SK-N-SH (cell line): ENCODE measurements around the gene FBXO7. TPM values are rescaled to one million over a fixed set of nuclear protein-coding genes. Genes with fewer than 3 reads are reported as not detected.
"Not testable (repeated sequence)": the region's sequence is repeated elsewhere in the genome, so short reads cannot be mapped to it uniquely, and the experiment has no call there.

Experiments used
- CTCF ChIA-PET: fragments of 300-600, 350-600 bp; formaldehyde crosslinking; extraction: SDS; loops from one replicate; lab custom pipeline; 2021; lab: Yijun Ruan, JAX
- POLR2A ChIA-PET: fragments of 350-600 bp; sonication (Branson Sonifier 250); formaldehyde crosslinking; extraction: SDS; loops from one replicate; lab custom pipeline; 2020; ENCODE audit warnings: antibody characterized with exemption, inconsistent platforms; lab: Yijun Ruan, JAX
- DNase-seq: peaks from one replicate; pipeline ENCODE4 v3.0.0; 2012
- H2AFZ ChIP-seq: fragments of 200-600 bp; sonication (generic); 2 replicates; pipeline ENCODE4 v1.8.1; 2016; ENCODE audit warnings: antibody characterized with exemption, mild to moderate bottlenecking, low read depth
- H3F3A ChIP-seq: fragments of 200-600 bp; sonication (generic); replicated peaks from 2 replicates; pipeline ENCODE3; 2016; ENCODE audit warnings: antibody characterized with exemption, mild to moderate bottlenecking; ENCODE audit not compliant: insufficient read depth
- H3K27ac ChIP-seq, 2 experiments: fragments of 200-500 bp in 1 of 2; fragments of 200-600 bp in 1 of 2; sonication (Bioruptor generic) in 1 of 2; sonication (generic), shearing (Covaris generic) in 1 of 2; 2 replicates each; pipeline versions ENCODE4 v1.5.1 to v1.6.1; 2014 to 2016; ENCODE audit warnings: low read depth in 2 of 2, inconsistent platforms in 1 of 2, low read length in 1 of 2, mild to moderate bottlenecking in 1 of 2, mixed read lengths in 1 of 2
- H3K27me3 ChIP-seq: fragments of 200-600 bp; sonication (generic), shearing (Covaris generic); 2 replicates; pipeline ENCODE4 v1.6.1; 2016; ENCODE audit warnings: mixed run types; ENCODE audit not compliant: insufficient read depth
- H3K36me3 ChIP-seq, 2 experiments: fragments of 200-500 bp in 1 of 2; fragments of 200-600 bp in 1 of 2; sonication (Bioruptor generic) in 1 of 2; sonication (generic) in 1 of 2; replicated peaks in 1 of 2; 2 replicates each; pipeline versions ENCODE3 to v1.5.1; 2014 to 2016; ENCODE audit warnings: low read length in 1 of 2, mild to moderate bottlenecking in 1 of 2; ENCODE audit not compliant: insufficient read depth in 2 of 2, control insufficient read depth in 1 of 2
- H3K4me1 ChIP-seq, 2 experiments: fragments of 200-500 bp in 1 of 2; fragments of 200-600 bp in 1 of 2; sonication (Bioruptor generic) in 1 of 2; sonication (generic), shearing (Covaris generic) in 1 of 2; 2 replicates each; pipeline versions ENCODE4 v1.5.1 to v1.6.1; 2014 to 2016; ENCODE audit warnings: low read depth in 1 of 2, low read length in 1 of 2, mixed run types in 1 of 2; ENCODE audit not compliant: insufficient read depth in 2 of 2, control insufficient read depth in 1 of 2
- H3K4me2 ChIP-seq: fragments of 200-600 bp; sonication (generic), shearing (Covaris generic); 2 replicates; pipeline ENCODE4 v1.6.1; 2017; ENCODE audit warnings: mixed run types
- H3K4me3 ChIP-seq, 2 experiments: fragments of 200-500 bp in 1 of 2; fragments of 200-600 bp in 1 of 2; sonication (Bioruptor generic) in 1 of 2; sonication (generic), shearing (Covaris generic) in 1 of 2; 2 replicates each; pipeline versions ENCODE4 v1.5.1 to v1.8.1; 2014 to 2016; ENCODE audit warnings: low read depth in 2 of 2, inconsistent platforms in 1 of 2, low read length in 1 of 2, mild to moderate bottlenecking in 1 of 2, mixed read lengths in 1 of 2, moderate library complexity in 1 of 2
- H3K79me2 ChIP-seq: fragments of 200-600 bp; sonication (generic); 2 replicates; pipeline ENCODE4 v1.8.1; 2017; ENCODE audit warnings: mild to moderate bottlenecking; ENCODE audit not compliant: insufficient read depth
- H3K9ac ChIP-seq: fragments of 200-600 bp; sonication (generic); 2 replicates; pipeline ENCODE4 v1.6.1; 2017; ENCODE audit warnings: mixed run types
- H3K9me2 ChIP-seq: fragments of 200-600 bp; sonication (generic); 2 replicates; pipeline ENCODE4 v1.6.1; 2017; ENCODE audit warnings: mixed run types
- H3K9me3 ChIP-seq: fragments of 200-600 bp; sonication (generic); 2 replicates; pipeline ENCODE4 v1.6.1; 2017; ENCODE audit warnings: mixed run types, mild to moderate bottlenecking, moderate library complexity
- H4K20me1 ChIP-seq: fragments of 200-600 bp; sonication (generic); 2 replicates; pipeline ENCODE4 v1.6.1; 2017; ENCODE audit warnings: mild to moderate bottlenecking, mixed run types; ENCODE audit not compliant: insufficient read depth
- CHD2 ChIP-seq: fragments of 150-350 bp; IDR thresholded peaks from 2 replicates; pipeline ENCODE4 v1.6.1; 2018; ENCODE audit warnings: low read length; ENCODE audit not compliant: partially characterized antibody
- CTCF ChIP-seq: fragments of 200-600 bp; sonication (generic); IDR thresholded peaks from 2 replicates; pipeline ENCODE4 v1.6.1; 2017; ENCODE audit warnings: antibody characterized with exemption, mild to moderate bottlenecking, moderate library complexity
- EP300 ChIP-seq, 2 experiments: IDR thresholded peaks; 2 replicates each; pipeline versions ENCODE4 v1.4.0 to v1.6.1; 2012; ENCODE audit warnings: borderline replicate concordance in 1 of 2, low read depth in 1 of 2, low read length in 1 of 2
- FOXM1 ChIP-seq: IDR thresholded peaks from 2 replicates; pipeline ENCODE4 v1.4.0; 2012; ENCODE audit warnings: low read depth, mild to moderate bottlenecking
- GATA2 ChIP-seq: sonication (generic); formaldehyde crosslinking; IDR thresholded peaks from 2 replicates; pipeline ENCODE4 v1.5.0; 2020; ENCODE audit warnings: mild to moderate bottlenecking, missing genetic modification reagents
- NFIC ChIP-seq: IDR thresholded peaks from 2 replicates; pipeline ENCODE4 v1.4.0; 2012; ENCODE audit warnings: borderline replicate concordance
- SMC3 ChIP-seq: IDR thresholded peaks from 2 replicates; pipeline ENCODE4 v1.6.1; 2012; ENCODE audit warnings: low read depth, low read length, improper control_type of control experiment
- TAF1 ChIP-seq: IDR thresholded peaks from 2 replicates; pipeline ENCODE4 v1.6.1; 2012; ENCODE audit warnings: low read depth, mild to moderate bottlenecking, low read length, moderate library complexity, borderline replicate concordance
- TCF12 ChIP-seq: IDR thresholded peaks from 2 replicates; pipeline ENCODE4 v1.4.0; 2012
- USF1 ChIP-seq: IDR thresholded peaks from 2 replicates; pipeline ENCODE4 v1.4.0; 2012; ENCODE audit warnings: low read depth, borderline replicate concordance
- YY1 ChIP-seq: IDR thresholded peaks from 2 replicates; pipeline ENCODE4 v1.4.0; 2012; ENCODE audit warnings: low read depth, mild to moderate bottlenecking
- ZBTB33 ChIP-seq: IDR thresholded peaks from 2 replicates; pipeline ENCODE4 v1.4.0; 2012; ENCODE audit warnings: low read depth, borderline replicate concordance
- WGBS: methylation state at CpG from one replicate; pipeline ENCODE4 v1.1.6; 2017; ENCODE audit warnings: low lambda C conversion rate; 5-methylcytosine and 5-hydroxymethylcytosine counted together
- polyA plus RNA-seq, 3 experiments: library from polyadenylated mRNA; depleted of rRNA; stranded (reverse); fragments of >200 nt; gene quantifications; 2 replicates each; pipeline ENCODE4 v1.2.3, GENCODE V29; 2012
- TF ChIP-seq, protein P1 (sequence below): fragments of 150-350 bp; IDR thresholded peaks from 2 replicates; pipeline ENCODE4 v1.6.1; 2017; ENCODE audit warnings: antibody characterized with exemption, low read length, low read depth, borderline replicate concordance
- TF ChIP-seq, protein P2 (sequence below): IDR thresholded peaks from 2 replicates; pipeline ENCODE4; 2012

Gene FBXO7
- polyA plus RNA-seq, 1 of the 3 experiments (the other 2 are of a cell fraction), result 77.3 TPM

DNA sequence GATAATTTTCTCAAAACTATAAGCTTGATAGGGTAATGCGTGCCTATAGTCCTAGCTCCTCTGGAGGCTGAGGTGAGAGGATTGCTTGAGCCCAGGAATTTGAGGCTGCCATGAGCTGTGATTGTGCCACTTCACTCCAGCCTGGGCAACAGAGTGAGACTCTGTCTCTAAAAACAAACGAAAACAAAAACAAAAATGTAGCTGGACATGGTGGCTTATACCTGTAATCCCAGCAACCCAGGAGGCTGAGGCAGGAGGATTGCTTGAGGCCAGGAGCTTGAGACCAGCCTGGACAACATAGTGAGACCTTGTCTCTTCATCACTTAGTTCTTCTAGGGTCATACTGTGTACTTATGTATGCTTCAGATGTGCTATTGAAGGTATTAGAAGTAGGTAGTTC, 3.9 kb downstream of the FBXO7 start:
- H3K27me3 ChIP-seq, H3K27ac ChIP-seq, H3K9ac ChIP-seq, DNase-seq, POLR2A ChIA-PET, H3K4me3 ChIP-seq, H3K9me3 ChIP-seq, H2AFZ ChIP-seq, H3K4me2 ChIP-seq, H3K9me2 ChIP-seq: not testable (repeated sequence)
- peaks cover 18% of the 10 kb centered on the region for H3F3A ChIP-seq
- peaks cover 11 to 13% of the 10 kb centered on the region in 2 experiments; a peak in 3 of 4 replicates for H3K4me1 ChIP-seq
- CTCF ChIA-PET, result interaction anchor here (1.1 kb wide), 2 partner anchors 50 to 67 kb away, joined by 3 to 5 read pairs; partner anchors contain the start of gene RTCB
- peaks cover 11 to 12% of the 10 kb centered on the region in 2 experiments for H3K36me3 ChIP-seq
- 92% methylated on average over 2 of the region's 2 CpGs for WGBS
- peaks cover 80% of the 10 kb centered on the region for H4K20me1 ChIP-seq
- peaks cover 90% of the 10 kb centered on the region for H3K79me2 ChIP-seq

DNA sequence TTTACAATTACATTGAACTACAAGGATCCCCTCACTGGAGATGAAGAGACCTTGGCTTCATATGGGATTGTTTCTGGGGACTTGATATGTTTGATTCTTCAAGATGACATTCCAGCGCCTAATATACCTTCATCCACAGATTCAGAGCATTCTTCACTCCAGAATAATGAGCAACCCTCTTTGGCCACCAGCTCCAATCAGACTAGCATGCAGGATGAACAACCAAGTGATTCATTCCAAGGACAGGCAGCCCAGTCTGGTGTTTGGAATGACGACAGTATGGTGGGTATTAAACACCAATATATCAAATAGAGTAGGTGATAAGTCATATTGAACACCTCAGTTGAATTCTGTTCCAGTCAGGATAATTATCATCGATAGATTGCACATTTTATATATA, 4.4 kb downstream of the FBXO7 start:
- H3K36me3 ChIP-seq, result peaks cover 11 to 16% of the 10 kb centered on the region in 2 experiments
- H3K9me3 ChIP-seq, result no peaks in the 10 kb centered on the region
- H3F3A ChIP-seq, result peaks cover 16% of the 10 kb centered on the region
- H3K79me2 ChIP-seq, result peaks cover 95% of the 10 kb centered on the region
- H3K27ac ChIP-seq, result no peak overlapping the region
- no peak overlapping the region for H3K9ac ChIP-seq
- H3K4me3 ChIP-seq, result no peak overlapping the region
- no peaks in the 10 kb centered on the region for H3K9me2 ChIP-seq
- WGBS, result 100% methylated on average over 3 of the region's 3 CpGs
- H3K4me2 ChIP-seq, result no peak overlapping the region
- no peak for DNase-seq
- CTCF ChIA-PET, result interaction anchor here (1.1 kb wide), 1 partner anchor 50 kb away, joined by 3 read pairs; no protein-coding TSS in a partner anchor
- H4K20me1 ChIP-seq, result peaks cover 84% of the 10 kb centered on the region
- POLR2A ChIA-PET, result no interaction called here
- peaks cover 7 to 9% of the 10 kb centered on the region in 2 experiments; a peak in 3 of 4 replicates for H3K4me1 ChIP-seq
- no peaks in the 10 kb centered on the region for H3K27me3 ChIP-seq
- no peak for TF ChIP-seq EP300 (IDR thresholded peaks at IDR 0.05; ENCODE audit: borderline replicate concordance in 1 of 2, low read depth in 1 of 2, low read length in 1 of 2)
- no peak for TF ChIP-seq CHD2
- no peak for TF ChIP-seq SMC3
- no peak for TF ChIP-seq USF1
- no peak for TF ChIP-seq TAF1
- TF ChIP-seq YY1, result no peak
- TF ChIP-seq FOXM1, result no peak
- TF ChIP-seq CTCF, result no peak
- TF ChIP-seq ZBTB33, result no peak
- no peak for TF ChIP-seq TCF12
- TF ChIP-seq NFIC, result no peak
- no peak for TF ChIP-seq GATA2 (CRISPR knock-in tag)
- TF ChIP-seq, protein P1, sequence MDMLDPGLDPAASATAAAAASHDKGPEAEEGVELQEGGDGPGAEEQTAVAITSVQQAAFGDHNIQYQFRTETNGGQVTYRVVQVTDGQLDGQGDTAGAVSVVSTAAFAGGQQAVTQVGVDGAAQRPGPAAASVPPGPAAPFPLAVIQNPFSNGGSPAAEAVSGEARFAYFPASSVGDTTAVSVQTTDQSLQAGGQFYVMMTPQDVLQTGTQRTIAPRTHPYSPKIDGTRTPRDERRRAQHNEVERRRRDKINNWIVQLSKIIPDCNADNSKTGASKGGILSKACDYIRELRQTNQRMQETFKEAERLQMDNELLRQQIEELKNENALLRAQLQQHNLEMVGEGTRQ, result no peak
- TF ChIP-seq, protein P2, sequence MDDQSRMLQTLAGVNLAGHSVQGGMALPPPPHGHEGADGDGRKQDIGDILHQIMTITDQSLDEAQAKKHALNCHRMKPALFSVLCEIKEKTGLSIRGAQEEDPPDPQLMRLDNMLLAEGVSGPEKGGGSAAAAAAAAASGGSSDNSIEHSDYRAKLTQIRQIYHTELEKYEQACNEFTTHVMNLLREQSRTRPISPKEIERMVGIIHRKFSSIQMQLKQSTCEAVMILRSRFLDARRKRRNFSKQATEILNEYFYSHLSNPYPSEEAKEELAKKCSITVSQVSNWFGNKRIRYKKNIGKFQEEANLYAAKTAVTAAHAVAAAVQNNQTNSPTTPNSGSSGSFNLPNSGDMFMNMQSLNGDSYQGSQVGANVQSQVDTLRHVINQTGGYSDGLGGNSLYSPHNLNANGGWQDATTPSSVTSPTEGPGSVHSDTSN, result no peak
- H2AFZ ChIP-seq, result no peak overlapping the region
